HepG2 (cell line): Measurements from ENCODE around the gene LRRC45. TPM values are rescaled to one million over a fixed set of nuclear protein-coding genes. Genes with fewer than 3 reads are reported as not detected.

Experiments used
- NAIF1 ChIP-seq: sonication (generic); formaldehyde crosslinking; IDR thresholded peaks from 2 replicates; pipeline ENCODE4 v1.5.0; 2020; ENCODE audit warnings: mild to moderate bottlenecking, missing genetic modification reagents, borderline replicate concordance
- NFIB ChIP-seq: sonication (generic); formaldehyde crosslinking; IDR thresholded peaks from 2 replicates; pipeline ENCODE4 v1.9.0; 2021; ENCODE audit warnings: missing genetic modification reagents, mild to moderate bottlenecking, borderline replicate concordance
- POGZ ChIP-seq: sonication (generic); formaldehyde crosslinking; IDR thresholded peaks from 2 replicates; pipeline ENCODE4 v1.4.0; 2020; ENCODE audit warnings: mild to moderate bottlenecking, missing genetic modification reagents
- SSRP1 ChIP-seq: IDR thresholded peaks from 2 replicates; pipeline ENCODE4 v1.6.1; 2016; ENCODE audit warnings: control low read depth
- STAT5B ChIP-seq: sonication (generic); formaldehyde crosslinking; IDR thresholded peaks from 2 replicates; pipeline ENCODE4 v1.4.0; 2020; ENCODE audit warnings: missing genetic modification reagents
- TEAD3 ChIP-seq: optimal IDR thresholded peaks from 2 replicates; pipeline ENCODE3; 2016; ENCODE audit warnings: borderline replicate concordance
- ZNF343 ChIP-seq: sonication (generic); formaldehyde crosslinking; IDR thresholded peaks from 2 replicates; pipeline ENCODE4 v1.4.0; 2020; ENCODE audit warnings: mild to moderate bottlenecking, missing genetic modification reagents
- ZNF558 ChIP-seq: sonication (generic); formaldehyde crosslinking; IDR thresholded peaks from 2 replicates; pipeline ENCODE4 v1.9.0; 2022; ENCODE audit warnings: mild to moderate bottlenecking, missing genetic modification reagents, borderline replicate concordance
- ZNF674 ChIP-seq: sonication (generic); formaldehyde crosslinking; IDR thresholded peaks from 2 replicates; pipeline ENCODE4 v1.5.0; 2020; ENCODE audit warnings: low read depth, mild to moderate bottlenecking, missing genetic modification reagents
- polyA plus RNA-seq, 8 experiments: library from polyadenylated mRNA; depleted of rRNA in 3 of 8; stranded (reverse) in 7 of 8; unstranded in 1 of 8; fragments of >200 nt; fragmentation: Illumina TruSeq in 4 of 8; extraction: Trizol in 4 of 8; gene quantifications; 2 replicates each; pipeline versions ENCODE4 v1.2.1 to v1.2.3, GENCODE V29; 2011 to 2016; ENCODE audit warnings: low read depth in 4 of 8, missing spikeins in 1 of 8, mixed read lengths in 1 of 8; ENCODE audit not compliant: insufficient read depth in 1 of 8
- total RNA-seq, 5 experiments: library from RNA; depleted of rRNA; stranded (reverse); fragments of >200 nt; fragmentation: Illumina TruSeq; extraction: Trizol; gene quantifications; 2 replicates each; pipeline ENCODE4 v1.2.3, GENCODE V29; 2016; ENCODE audit warnings: low read depth in 1 of 5
- TF ChIP-seq, protein P1 (sequence below), 2 experiments: sonication (generic) in 1 of 2; formaldehyde crosslinking in 1 of 2; IDR thresholded peaks; 2 replicates each; pipeline versions ENCODE4 v1.4.0 to v1.6.1; 2016 to 2020; ENCODE audit warnings: borderline replicate concordance in 1 of 2, low read depth in 1 of 2, mild to moderate bottlenecking in 1 of 2, missing genetic modification reagents in 1 of 2
- TF ChIP-seq, protein P2 (sequence below): sonication (generic); formaldehyde crosslinking; IDR thresholded peaks from 2 replicates; pipeline ENCODE4 v1.5.0; 2020; ENCODE audit warnings: mild to moderate bottlenecking, missing genetic modification reagents
- TF ChIP-seq, protein P3 (sequence below): sonication (generic); formaldehyde crosslinking; IDR thresholded peaks from 2 replicates; pipeline ENCODE4 v1.4.0; 2020; ENCODE audit warnings: mild to moderate bottlenecking, missing genetic modification reagents
- TF ChIP-seq, protein P4 (sequence below): sonication (generic); formaldehyde crosslinking; IDR thresholded peaks from 2 replicates; pipeline ENCODE4 v1.4.0; 2020; ENCODE audit warnings: mild to moderate bottlenecking, missing genetic modification reagents
- TF ChIP-seq, protein P5 (sequence below): sonication (generic); formaldehyde crosslinking; IDR thresholded peaks from 2 replicates; pipeline ENCODE4 v1.4.0; 2020; ENCODE audit warnings: missing genetic modification reagents

LRRC45 gene
- total and polyA plus RNA-seq, 2 of the 13 experiments (the other 11 are each of a cell fraction or from before 2014, with no cell fraction given) = 11.6 to 48.1 TPM

DNA sequence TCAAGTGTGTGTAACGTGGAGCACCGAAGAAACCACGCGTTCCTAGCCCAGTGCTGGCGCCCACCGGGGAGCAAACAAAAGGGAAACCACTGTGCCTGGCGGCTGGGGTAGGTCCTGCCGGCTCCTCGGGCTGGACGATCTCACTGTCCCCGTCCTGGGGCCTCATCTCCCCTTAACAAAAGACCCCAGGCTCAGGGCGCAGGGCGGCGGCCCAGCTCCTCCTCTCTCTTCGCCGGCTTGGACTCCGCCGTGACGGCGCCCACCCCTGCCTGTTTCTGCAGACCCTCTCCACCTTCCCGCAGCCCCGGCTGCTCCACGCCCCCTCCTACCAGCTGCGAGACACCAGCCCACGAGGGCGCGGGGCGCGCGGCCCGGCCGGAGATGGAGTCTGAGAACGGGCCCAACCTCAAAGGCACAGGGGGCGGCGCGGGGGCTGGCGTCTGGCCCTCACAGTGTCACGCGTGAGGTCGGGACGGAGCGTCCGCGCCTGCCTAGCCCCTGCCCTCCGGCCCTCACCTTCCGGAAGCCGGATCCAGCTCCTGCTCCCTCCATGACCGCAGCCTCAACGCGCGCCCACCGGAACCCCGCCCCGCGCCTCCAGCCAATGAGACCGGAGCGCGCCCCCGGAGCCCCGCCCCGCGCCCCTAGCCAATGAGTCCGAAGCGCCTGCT is 660 bp upstream of the LRRC45 start, which contains the start of gene CENPX (continued):
- TF ChIP-seq STAT5B (CRISPR knock-in tag) = 0 out of 2 replicates have a peak, but pooled peaks have one; percentile 42
- TF ChIP-seq, protein P1, sequence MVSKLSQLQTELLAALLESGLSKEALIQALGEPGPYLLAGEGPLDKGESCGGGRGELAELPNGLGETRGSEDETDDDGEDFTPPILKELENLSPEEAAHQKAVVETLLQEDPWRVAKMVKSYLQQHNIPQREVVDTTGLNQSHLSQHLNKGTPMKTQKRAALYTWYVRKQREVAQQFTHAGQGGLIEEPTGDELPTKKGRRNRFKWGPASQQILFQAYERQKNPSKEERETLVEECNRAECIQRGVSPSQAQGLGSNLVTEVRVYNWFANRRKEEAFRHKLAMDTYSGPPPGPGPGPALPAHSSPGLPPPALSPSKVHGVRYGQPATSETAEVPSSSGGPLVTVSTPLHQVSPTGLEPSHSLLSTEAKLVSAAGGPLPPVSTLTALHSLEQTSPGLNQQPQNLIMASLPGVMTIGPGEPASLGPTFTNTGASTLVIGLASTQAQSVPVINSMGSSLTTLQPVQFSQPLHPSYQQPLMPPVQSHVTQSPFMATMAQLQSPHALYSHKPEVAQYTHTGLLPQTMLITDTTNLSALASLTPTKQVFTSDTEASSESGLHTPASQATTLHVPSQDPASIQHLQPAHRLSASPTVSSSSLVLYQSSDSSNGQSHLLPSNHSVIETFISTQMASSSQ (IDR thresholded peaks at IDR 0.05; ENCODE audit: low read depth) = no peak
- TF ChIP-seq, protein P1 (CRISPR knock-in tag; IDR thresholded peaks at IDR 0.05; ENCODE audit: borderline replicate concordance) = peak; percentile 51; the same call in 1 of the 2 replicates
- TF ChIP-seq, protein P2, sequence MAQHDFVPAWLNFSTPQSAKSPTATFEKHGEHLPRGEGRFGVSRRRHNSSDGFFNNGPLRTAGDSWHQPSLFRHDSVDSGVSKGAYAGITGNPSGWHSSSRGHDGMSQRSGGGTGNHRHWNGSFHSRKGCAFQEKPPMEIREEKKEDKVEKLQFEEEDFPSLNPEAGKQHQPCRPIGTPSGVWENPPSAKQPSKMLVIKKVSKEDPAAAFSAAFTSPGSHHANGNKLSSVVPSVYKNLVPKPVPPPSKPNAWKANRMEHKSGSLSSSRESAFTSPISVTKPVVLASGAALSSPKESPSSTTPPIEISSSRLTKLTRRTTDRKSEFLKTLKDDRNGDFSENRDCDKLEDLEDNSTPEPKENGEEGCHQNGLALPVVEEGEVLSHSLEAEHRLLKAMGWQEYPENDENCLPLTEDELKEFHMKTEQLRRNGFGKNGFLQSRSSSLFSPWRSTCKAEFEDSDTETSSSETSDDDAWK = no peak
- TF ChIP-seq, protein P3, sequence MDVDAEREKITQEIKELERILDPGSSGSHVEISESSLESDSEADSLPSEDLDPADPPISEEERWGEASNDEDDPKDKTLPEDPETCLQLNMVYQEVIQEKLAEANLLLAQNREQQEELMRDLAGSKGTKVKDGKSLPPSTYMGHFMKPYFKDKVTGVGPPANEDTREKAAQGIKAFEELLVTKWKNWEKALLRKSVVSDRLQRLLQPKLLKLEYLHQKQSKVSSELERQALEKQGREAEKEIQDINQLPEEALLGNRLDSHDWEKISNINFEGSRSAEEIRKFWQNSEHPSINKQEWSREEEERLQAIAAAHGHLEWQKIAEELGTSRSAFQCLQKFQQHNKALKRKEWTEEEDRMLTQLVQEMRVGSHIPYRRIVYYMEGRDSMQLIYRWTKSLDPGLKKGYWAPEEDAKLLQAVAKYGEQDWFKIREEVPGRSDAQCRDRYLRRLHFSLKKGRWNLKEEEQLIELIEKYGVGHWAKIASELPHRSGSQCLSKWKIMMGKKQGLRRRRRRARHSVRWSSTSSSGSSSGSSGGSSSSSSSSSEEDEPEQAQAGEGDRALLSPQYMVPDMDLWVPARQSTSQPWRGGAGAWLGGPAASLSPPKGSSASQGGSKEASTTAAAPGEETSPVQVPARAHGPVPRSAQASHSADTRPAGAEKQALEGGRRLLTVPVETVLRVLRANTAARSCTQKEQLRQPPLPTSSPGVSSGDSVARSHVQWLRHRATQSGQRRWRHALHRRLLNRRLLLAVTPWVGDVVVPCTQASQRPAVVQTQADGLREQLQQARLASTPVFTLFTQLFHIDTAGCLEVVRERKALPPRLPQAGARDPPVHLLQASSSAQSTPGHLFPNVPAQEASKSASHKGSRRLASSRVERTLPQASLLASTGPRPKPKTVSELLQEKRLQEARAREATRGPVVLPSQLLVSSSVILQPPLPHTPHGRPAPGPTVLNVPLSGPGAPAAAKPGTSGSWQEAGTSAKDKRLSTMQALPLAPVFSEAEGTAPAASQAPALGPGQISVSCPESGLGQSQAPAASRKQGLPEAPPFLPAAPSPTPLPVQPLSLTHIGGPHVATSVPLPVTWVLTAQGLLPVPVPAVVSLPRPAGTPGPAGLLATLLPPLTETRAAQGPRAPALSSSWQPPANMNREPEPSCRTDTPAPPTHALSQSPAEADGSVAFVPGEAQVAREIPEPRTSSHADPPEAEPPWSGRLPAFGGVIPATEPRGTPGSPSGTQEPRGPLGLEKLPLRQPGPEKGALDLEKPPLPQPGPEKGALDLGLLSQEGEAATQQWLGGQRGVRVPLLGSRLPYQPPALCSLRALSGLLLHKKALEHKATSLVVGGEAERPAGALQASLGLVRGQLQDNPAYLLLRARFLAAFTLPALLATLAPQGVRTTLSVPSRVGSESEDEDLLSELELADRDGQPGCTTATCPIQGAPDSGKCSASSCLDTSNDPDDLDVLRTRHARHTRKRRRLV (CRISPR knock-in tag) = no peak
- no peak; the same call in 1 of the 2 replicates for TF ChIP-seq ZNF558 (CRISPR knock-in tag)
- no peak for TF ChIP-seq TEAD3 (CRISPR knock-in tag)
- no peak for TF ChIP-seq NFIB (CRISPR knock-in tag)
- TF ChIP-seq, protein P4, sequence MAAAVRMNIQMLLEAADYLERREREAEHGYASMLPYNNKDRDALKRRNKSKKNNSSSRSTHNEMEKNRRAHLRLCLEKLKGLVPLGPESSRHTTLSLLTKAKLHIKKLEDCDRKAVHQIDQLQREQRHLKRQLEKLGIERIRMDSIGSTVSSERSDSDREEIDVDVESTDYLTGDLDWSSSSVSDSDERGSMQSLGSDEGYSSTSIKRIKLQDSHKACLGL (CRISPR knock-in tag) = peak; percentile 83
- no peak; the same call in 1 of the 2 replicates for TF ChIP-seq POGZ (CRISPR knock-in tag)
- 0 out of 2 replicates have a peak, but pooled peaks have one; percentile 3 for TF ChIP-seq NAIF1 (CRISPR knock-in tag)
- TF ChIP-seq, protein P5, sequence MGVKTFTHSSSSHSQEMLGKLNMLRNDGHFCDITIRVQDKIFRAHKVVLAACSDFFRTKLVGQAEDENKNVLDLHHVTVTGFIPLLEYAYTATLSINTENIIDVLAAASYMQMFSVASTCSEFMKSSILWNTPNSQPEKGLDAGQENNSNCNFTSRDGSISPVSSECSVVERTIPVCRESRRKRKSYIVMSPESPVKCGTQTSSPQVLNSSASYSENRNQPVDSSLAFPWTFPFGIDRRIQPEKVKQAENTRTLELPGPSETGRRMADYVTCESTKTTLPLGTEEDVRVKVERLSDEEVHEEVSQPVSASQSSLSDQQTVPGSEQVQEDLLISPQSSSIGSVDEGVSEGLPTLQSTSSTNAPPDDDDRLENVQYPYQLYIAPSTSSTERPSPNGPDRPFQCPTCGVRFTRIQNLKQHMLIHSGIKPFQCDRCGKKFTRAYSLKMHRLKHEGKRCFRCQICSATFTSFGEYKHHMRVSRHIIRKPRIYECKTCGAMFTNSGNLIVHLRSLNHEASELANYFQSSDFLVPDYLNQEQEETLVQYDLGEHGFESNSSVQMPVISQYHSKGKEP (CRISPR knock-in tag) = no peak
- peak; percentile 12 for TF ChIP-seq SSRP1 (CRISPR knock-in tag)
- TF ChIP-seq ZNF674 (CRISPR knock-in tag) = no peak
- TF ChIP-seq ZNF343 = peak; percentile 68; the same call in 1 of the 2 replicates
